ENCODE results near the gene TMEM184B. TPM values are rescaled to one million over a fixed set of nuclear protein-coding genes. Genes with fewer than 3 reads are reported as not detected.

Gene TMEM184B
- total and polyA plus RNA-seq, 7 experiments from 2014 or later: 9.0 to 41.3 (median 34.8) TPM

DNA sequence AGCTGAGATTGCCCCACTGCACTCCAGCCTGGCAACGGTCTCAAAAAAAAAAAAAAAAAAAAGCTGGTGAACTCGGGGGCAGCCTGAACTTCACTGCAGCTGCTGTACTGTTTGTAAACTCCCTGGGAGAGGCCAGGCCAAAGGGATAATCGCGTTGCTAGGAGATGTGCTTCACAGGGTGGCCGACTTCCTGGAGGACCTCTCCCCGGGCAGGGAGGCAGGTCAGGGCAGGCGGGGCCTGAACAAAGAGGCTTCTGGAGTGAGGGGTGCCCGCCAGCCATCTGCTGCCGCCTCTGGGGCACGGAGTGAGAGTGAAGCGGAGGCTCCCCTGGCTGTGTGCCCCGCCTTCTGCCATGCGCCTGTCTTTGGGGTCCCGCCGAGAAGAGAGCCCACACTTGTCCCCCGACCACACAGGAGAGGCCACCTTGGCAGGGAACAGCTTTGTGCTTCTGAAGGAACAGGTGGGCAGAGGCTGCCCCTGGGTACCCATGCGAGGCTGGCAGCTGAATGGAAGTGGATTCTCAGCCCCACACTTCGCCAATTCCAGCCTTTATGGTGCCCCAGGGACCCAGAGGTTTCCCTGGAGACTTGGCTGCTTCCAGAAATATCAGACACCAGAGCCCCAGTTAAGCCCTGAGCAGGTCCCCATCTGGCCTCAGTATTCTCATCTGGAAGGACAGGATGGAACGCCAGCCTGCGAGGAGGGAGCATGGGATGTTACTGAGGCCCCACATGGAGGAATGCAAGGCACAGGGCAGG, 29.6 kb downstream of the TMEM184B start:
- Mint-ChIP-seq H3K9me3 (peaks cover 0 to 2% (median 0%) of the 10 kb centered on the region in 11 donors), H3K27me3 (no peaks in the 10 kb centered on the region), H3K36me3 (peaks cover 0 to 33% (median 6%) of the 10 kb centered on the region in 5 donors), H3K4me1 (peaks cover 0 to 4% (median under 1%) of the 10 kb centered on the region in 7 donors), H3K27ac (peak overlapping the region in 1 of 9 donors; percentile 30), H3K4me3 (no peak overlapping the region)
- DNase-seq (no peak), ATAC-seq (no peak)
- ChIA-PET CTCF (interaction anchor here (0.9 kb wide), 1 partner anchor 189 kb away, joined by 3 read pairs; no protein-coding TSS in a partner anchor), POLR2A (no interaction called here)
- intact Hi-C loops (cut with micrococcal nuclease): no loop called here
- Histone ChIP-seq H3K27me3 (ENCODE audit: control insufficient read depth in 2 of 2, insufficient read depth in 2 of 2, low read length in 2 of 2) (no peaks in the 10 kb centered on the region), H3K9me3 (ENCODE audit: control insufficient read depth in 2 of 3, low read length in 3 of 3) (no peaks in the 10 kb centered on the region), H3K4me1 (ENCODE audit: control insufficient read depth in 2 of 2, insufficient read depth in 2 of 2, low read length in 2 of 2) (no peaks in the 10 kb centered on the region), H3K27ac (ENCODE audit: low read depth, low read length) (no peak overlapping the region), H3K4me3 (ENCODE audit: low read length) (no peak overlapping the region), H3K36me3 (ENCODE audit: control insufficient read depth in 2 of 3, insufficient read depth in 3 of 3, low read length in 3 of 3) (peaks cover 0 to 61% (median 6%) of the 10 kb centered on the region in 3 experiments)

DNA sequence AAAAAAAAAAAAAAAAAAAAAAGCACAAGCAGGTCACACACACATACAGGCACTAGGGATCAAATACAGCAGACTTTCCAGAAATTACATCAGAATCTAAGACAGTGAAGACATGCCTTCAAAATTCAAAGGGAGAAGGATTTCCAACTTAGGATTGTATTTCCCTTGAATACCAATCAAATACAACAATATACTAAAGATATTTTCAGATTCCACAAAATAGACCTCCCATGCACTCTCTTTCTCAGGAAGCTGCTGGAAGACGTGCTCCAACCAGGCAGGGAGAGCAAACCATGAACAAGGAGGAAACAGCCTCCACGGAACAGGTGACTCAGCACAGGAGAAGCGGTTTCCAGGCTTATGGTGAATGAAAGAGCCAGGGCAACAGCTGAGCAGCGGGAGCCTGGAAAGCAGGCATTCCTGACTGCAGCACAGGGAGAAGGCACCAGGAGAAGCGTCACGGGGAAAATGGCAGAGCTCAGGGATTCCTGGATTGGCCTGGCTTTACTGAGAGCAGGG, 32.0 kb downstream of the TMEM184B start:
- Histone ChIP-seq H3K4me1 (ENCODE audit: control insufficient read depth in 2 of 2, insufficient read depth in 2 of 2, low read length in 2 of 2) (no peaks in the 10 kb centered on the region), H3K27me3 (ENCODE audit: control insufficient read depth in 2 of 2, insufficient read depth in 2 of 2, low read length in 2 of 2) (no peaks in the 10 kb centered on the region), H3K36me3 (ENCODE audit: control insufficient read depth in 2 of 3, insufficient read depth in 3 of 3, low read length in 3 of 3) (peaks cover 0 to 55% (median 6%) of the 10 kb centered on the region in 3 experiments), H3K27ac (ENCODE audit: low read depth, low read length) (no peak overlapping the region), H3K9me3 (ENCODE audit: control insufficient read depth in 2 of 3, low read length in 3 of 3) (no peaks in the 10 kb centered on the region), H3K4me3 (ENCODE audit: low read length) (no peak overlapping the region)
- DNase-seq (no peak), ATAC-seq (no peak)
- intact Hi-C loops (cut with micrococcal nuclease): no loop called here
- Mint-ChIP-seq H3K4me3 (no peak overlapping the region), H3K9me3 (no peaks in the 10 kb centered on the region), H3K36me3 (peaks cover 0 to 24% (median 6%) of the 10 kb centered on the region in 5 donors), H3K4me1 (peaks cover 0 to 3% (median 0%) of the 10 kb centered on the region in 7 donors), H3K27me3 (no peaks in the 10 kb centered on the region), H3K27ac (no peak overlapping the region)
- ChIA-PET CTCF (no interaction called here), POLR2A (no interaction called here)

DNA sequence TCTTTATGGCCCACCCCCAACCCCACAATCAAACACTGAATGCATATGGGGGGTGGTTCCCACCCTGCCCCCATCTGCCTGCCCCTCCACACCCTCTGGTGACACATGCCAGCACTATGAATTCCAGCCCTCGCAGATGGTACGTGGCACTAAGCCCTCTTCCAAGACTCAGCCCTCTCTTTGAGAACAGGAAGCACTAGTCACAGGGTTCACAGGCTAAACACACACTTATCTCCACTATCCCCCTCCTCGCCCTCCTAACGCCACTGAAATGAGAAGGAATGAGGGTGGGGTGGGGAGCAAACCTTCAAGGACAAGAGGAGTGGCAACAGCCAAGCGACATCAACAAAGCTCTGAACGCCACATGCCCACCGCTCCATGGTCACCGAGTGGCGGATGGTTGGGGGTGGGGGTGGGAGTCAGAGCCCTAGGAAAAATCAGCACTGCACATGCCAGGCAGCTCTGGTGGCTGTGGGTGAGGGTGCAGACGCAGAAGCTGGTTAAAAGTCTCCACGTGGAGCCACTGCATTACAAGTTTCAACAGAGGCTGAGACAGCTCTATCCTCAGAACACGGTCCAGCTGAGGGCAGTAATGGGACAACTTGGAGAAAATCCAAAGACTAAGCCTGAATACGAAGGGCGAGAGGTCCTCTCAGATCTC, 33.6 kb downstream of the TMEM184B start:
- peaks cover 0 to 3% (median 0%) of the 10 kb centered on the region in 7 donors for H3K4me1 Mint-ChIP-seq
- no peak overlapping the region for H3K4me3 ChIP-seq (ENCODE audit: low read length)
- H3K27ac ChIP-seq (ENCODE audit: low read depth, low read length): no peak overlapping the region
- no peaks in the 10 kb centered on the region for H3K9me3 ChIP-seq (ENCODE audit: control insufficient read depth in 2 of 3, low read length in 3 of 3)
- POLR2A ChIA-PET: no interaction called here
- no peaks in the 10 kb centered on the region for H3K27me3 ChIP-seq (ENCODE audit: control insufficient read depth in 2 of 2, insufficient read depth in 2 of 2, low read length in 2 of 2)
- H3K36me3 Mint-ChIP-seq: peaks cover 0 to 27% (median 9%) of the 10 kb centered on the region in 5 donors
- intact Hi-C loops (cut with micrococcal nuclease): no loop called here
- no peak for ATAC-seq
- H3K9me3 Mint-ChIP-seq: no peaks in the 10 kb centered on the region
- no peaks in the 10 kb centered on the region for H3K4me1 ChIP-seq (ENCODE audit: control insufficient read depth in 2 of 2, insufficient read depth in 2 of 2, low read length in 2 of 2)
- DNase-seq: no peak
- H3K27ac Mint-ChIP-seq: no peak overlapping the region
- peaks cover 0 to 59% (median 6%) of the 10 kb centered on the region in 3 experiments for H3K36me3 ChIP-seq (ENCODE audit: control insufficient read depth in 2 of 3, insufficient read depth in 3 of 3, low read length in 3 of 3)
- H3K27me3 Mint-ChIP-seq: no peaks in the 10 kb centered on the region
- CTCF ChIA-PET: no interaction called here
- no peak overlapping the region for H3K4me3 Mint-ChIP-seq

DNA sequence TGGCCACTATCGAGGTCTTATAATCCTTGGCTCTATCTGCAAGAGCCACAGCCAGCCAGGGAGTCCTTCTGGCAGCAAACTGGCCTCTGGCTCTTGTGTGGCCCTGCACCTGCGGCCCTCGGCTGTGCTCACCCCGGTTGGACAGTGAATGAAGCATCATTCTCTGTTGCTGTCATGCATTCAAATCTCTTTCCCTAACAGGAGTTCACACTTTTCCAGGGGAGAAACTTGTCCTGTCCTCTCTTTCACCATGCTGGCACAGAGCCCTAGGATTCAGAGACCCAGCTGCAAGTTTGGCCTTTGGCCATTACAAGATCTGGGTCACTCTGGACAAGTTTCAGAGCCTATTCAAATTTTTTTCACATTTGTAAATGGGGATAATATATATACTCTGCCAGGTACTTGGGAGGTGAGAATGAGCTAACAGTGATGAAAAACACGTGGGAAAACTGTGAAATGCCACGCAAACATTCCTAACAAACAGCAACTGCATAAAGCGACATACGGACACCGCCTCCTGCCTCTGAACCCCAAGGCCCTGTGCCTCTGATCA, 34.2 kb downstream of the TMEM184B start:
- ChIA-PET POLR2A (no interaction called here), CTCF (no interaction called here)
- H3K4me3 Mint-ChIP-seq: no peak overlapping the region
- peaks cover 0 to 3% (median 0%) of the 10 kb centered on the region in 7 donors for H3K4me1 Mint-ChIP-seq
- H3K27ac Mint-ChIP-seq: peak overlapping the region in 1 of 9 donors; percentile 63
- Histone ChIP-seq H3K9me3 (ENCODE audit: control insufficient read depth in 2 of 3, low read length in 3 of 3) (no peaks in the 10 kb centered on the region), H3K27me3 (ENCODE audit: control insufficient read depth in 2 of 2, insufficient read depth in 2 of 2, low read length in 2 of 2) (no peaks in the 10 kb centered on the region), H3K4me3 (ENCODE audit: low read length) (no peak overlapping the region), H3K4me1 (ENCODE audit: control insufficient read depth in 2 of 2, insufficient read depth in 2 of 2, low read length in 2 of 2) (no peaks in the 10 kb centered on the region), H3K36me3 (ENCODE audit: control insufficient read depth in 2 of 3, insufficient read depth in 3 of 3, low read length in 3 of 3) (peaks cover 0 to 57% (median 3%) of the 10 kb centered on the region in 3 experiments), H3K27ac (ENCODE audit: low read depth, low read length) (no peak overlapping the region)
- H3K27me3 Mint-ChIP-seq: no peaks in the 10 kb centered on the region
- intact Hi-C loops (cut with micrococcal nuclease): no loop called here
- ATAC-seq (no peak), DNase-seq (no peak)
- no peaks in the 10 kb centered on the region for H3K9me3 Mint-ChIP-seq
- peaks cover 0 to 21% (median 7%) of the 10 kb centered on the region in 5 donors for H3K36me3 Mint-ChIP-seq

DNA sequence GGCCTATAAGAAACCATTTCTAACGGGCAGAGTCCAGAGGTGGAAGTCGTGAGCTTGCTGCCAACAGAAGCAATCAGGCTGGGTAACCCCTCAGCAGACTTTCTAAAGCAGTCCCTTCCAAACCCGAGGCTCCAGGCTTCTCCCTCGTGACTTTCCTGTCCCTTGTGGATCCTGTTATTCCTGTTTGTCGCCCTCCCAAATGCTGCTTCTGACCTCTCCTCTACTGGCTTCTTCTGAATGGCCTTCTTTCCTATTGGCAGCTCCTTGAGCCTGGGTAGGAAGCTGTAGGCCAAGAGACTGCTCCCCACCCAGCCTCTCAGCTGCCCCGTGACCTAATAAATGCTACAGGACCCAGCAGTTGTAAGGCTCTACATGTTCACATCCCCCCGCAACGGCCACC, 36.0 kb downstream of the TMEM184B start:
- no peaks in the 10 kb centered on the region for H3K9me3 Mint-ChIP-seq
- Histone ChIP-seq H3K27ac (ENCODE audit: low read depth, low read length) (no peak overlapping the region), H3K36me3 (ENCODE audit: control insufficient read depth in 2 of 3, insufficient read depth in 3 of 3, low read length in 3 of 3) (peaks cover 0 to 63% (median 3%) of the 10 kb centered on the region in 3 experiments), H3K4me3 (ENCODE audit: low read length) (no peak overlapping the region), H3K9me3 (ENCODE audit: control insufficient read depth in 2 of 3, low read length in 3 of 3) (no peaks in the 10 kb centered on the region), H3K4me1 (ENCODE audit: control insufficient read depth in 2 of 2, insufficient read depth in 2 of 2, low read length in 2 of 2) (no peaks in the 10 kb centered on the region), H3K27me3 (ENCODE audit: control insufficient read depth in 2 of 2, insufficient read depth in 2 of 2, low read length in 2 of 2) (no peaks in the 10 kb centered on the region)
- no peaks in the 10 kb centered on the region for H3K27me3 Mint-ChIP-seq
- CTCF ChIA-PET: no interaction called here
- ATAC-seq (no peak), DNase-seq (no peak)
- intact Hi-C loops (cut with micrococcal nuclease): no loop called here
- peaks cover 0 to 3% (median 0%) of the 10 kb centered on the region in 7 donors for H3K4me1 Mint-ChIP-seq
- POLR2A ChIA-PET: no interaction called here
- H3K4me3 Mint-ChIP-seq: no peak overlapping the region
- H3K36me3 Mint-ChIP-seq: peaks cover 0 to 24% (median 6%) of the 10 kb centered on the region in 5 donors
- H3K27ac Mint-ChIP-seq: peak overlapping the region in 3 of 9 donors; percentile 2 to 62 (median 33)

DNA sequence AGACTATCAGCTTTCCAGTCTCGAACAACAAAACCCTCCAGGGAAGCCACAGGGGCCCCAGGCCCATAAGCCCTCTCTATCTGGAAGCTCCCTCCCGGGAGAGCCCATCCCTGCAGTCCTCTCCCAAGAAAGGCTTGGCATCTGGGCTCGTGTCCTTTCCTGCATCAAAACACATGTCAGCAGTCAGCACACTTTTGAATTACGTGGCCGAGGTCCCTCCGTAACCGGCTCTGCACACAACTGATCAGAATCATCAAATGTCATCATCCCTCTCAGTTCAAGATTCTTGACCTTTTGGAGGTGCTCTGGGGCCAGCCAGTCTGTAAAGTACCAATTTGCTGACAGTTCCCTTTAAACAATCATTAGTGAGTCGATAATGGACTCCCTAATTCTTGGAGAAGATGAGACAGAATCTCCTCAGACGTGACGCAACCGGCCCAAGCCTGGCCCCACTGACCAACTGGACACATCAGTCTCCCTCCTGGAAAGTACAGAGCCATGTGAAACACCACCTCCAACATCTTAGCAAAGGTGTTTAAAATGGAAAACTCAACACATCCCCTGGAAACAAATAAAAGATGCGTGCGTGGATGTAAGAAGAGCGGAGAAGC, 37.5 kb downstream of the TMEM184B start:
- DNase-seq: no peak
- Histone ChIP-seq H3K4me1 (ENCODE audit: control insufficient read depth in 2 of 2, insufficient read depth in 2 of 2, low read length in 2 of 2) (no peaks in the 10 kb centered on the region), H3K9me3 (ENCODE audit: control insufficient read depth in 2 of 3, low read length in 3 of 3) (no peaks in the 10 kb centered on the region), H3K36me3 (ENCODE audit: control insufficient read depth in 2 of 3, insufficient read depth in 3 of 3, low read length in 3 of 3) (peaks cover 0 to 70% (median 12%) of the 10 kb centered on the region in 3 experiments), H3K27ac (ENCODE audit: low read depth, low read length) (no peak overlapping the region), H3K4me3 (ENCODE audit: low read length) (no peak overlapping the region), H3K27me3 (ENCODE audit: control insufficient read depth in 2 of 2, insufficient read depth in 2 of 2, low read length in 2 of 2) (no peaks in the 10 kb centered on the region)
- peaks cover 5 to 31% (median 6%) of the 10 kb centered on the region in 5 donors for H3K36me3 Mint-ChIP-seq
- no peaks in the 10 kb centered on the region for H3K9me3 Mint-ChIP-seq
- no peak overlapping the region for H3K4me3 Mint-ChIP-seq
- no peak for ATAC-seq
- peaks cover 0 to 4% (median 0%) of the 10 kb centered on the region in 7 donors for H3K4me1 Mint-ChIP-seq
- no peaks in the 10 kb centered on the region for H3K27me3 Mint-ChIP-seq
- no peak overlapping the region for H3K27ac Mint-ChIP-seq
- ChIA-PET CTCF (no interaction called here), POLR2A (no interaction called here)
- intact Hi-C loops (cut with micrococcal nuclease): no loop called here

Data from naive thymus-derived CD4-positive, alpha-beta T cell (primary cell).